Measurements from ENCODE around the gene RABGAP1L.
"Not testable (repeated sequence)": the region's sequence is repeated elsewhere in the genome, so short reads cannot be mapped to it uniquely, and the experiment has no call there.

The RABGAP1L gene

GRCh38 chr1:174224641-174225040, 65.3 kb downstream of the RABGAP1L start:
- peaks cover 2% of the 10 kb centered on the region for H3K36me3 ChIP-seq (ENCODE audit: control insufficient read depth, insufficient read depth, low read length)
- no peaks in the 10 kb centered on the region for H3K27me3 ChIP-seq (replicated peaks; ENCODE audit: control insufficient read depth, insufficient read depth, low read length)
- H3K4me3 ChIP-seq (replicated peaks; ENCODE audit: low read depth, low read length) = no peak overlapping the region
- DNase-seq (ENCODE audit: extremely low read depth, insufficient read length) = no peak
- TF ChIP-seq CTCF (IDR thresholded peaks at IDR 0.05; ENCODE audit: insufficient read depth, low read length, poor library complexity, severe bottlenecking) = no peak

GRCh38 chr1:174225499-174226204, 66.3 kb downstream of the RABGAP1L start:
- H3K27me3 ChIP-seq (replicated peaks; ENCODE audit: control insufficient read depth, insufficient read depth, low read length) = no peaks in the 10 kb centered on the region
- no peak for TF ChIP-seq CTCF (IDR thresholded peaks at IDR 0.05; ENCODE audit: insufficient read depth, low read length, poor library complexity, severe bottlenecking)
- peaks cover 3% of the 10 kb centered on the region for H3K36me3 ChIP-seq (ENCODE audit: control insufficient read depth, insufficient read depth, low read length)
- DNase-seq (ENCODE audit: extremely low read depth, insufficient read length) = no peak
- H3K4me3 ChIP-seq (replicated peaks; ENCODE audit: low read depth, low read length) = no peak overlapping the region

- Histone ChIP-seq H3K4me3 (replicated peaks; ENCODE audit: low read depth, low read length) (no peak overlapping the region), H3K27me3 (replicated peaks; ENCODE audit: control insufficient read depth, insufficient read depth, low read length) (no peaks in the 10 kb centered on the region), H3K36me3 (ENCODE audit: control insufficient read depth, insufficient read depth, low read length) (peaks cover 9% of the 10 kb centered on the region)
- no peak for DNase-seq (ENCODE audit: extremely low read depth, insufficient read length)
- no peak for TF ChIP-seq CTCF (IDR thresholded peaks at IDR 0.05; ENCODE audit: insufficient read depth, low read length, poor library complexity, severe bottlenecking)
These were observed 71.1 kb downstream of the RABGAP1L start for GRCh38 chr1:174230399-174230798.

- H3K27me3 ChIP-seq (replicated peaks; ENCODE audit: control insufficient read depth, insufficient read depth, low read length) = no peaks in the 10 kb centered on the region
- no peak for TF ChIP-seq CTCF (IDR thresholded peaks at IDR 0.05; ENCODE audit: insufficient read depth, low read length, poor library complexity, severe bottlenecking)
- no peak overlapping the region for H3K4me3 ChIP-seq (replicated peaks; ENCODE audit: low read depth, low read length)
- H3K36me3 ChIP-seq (ENCODE audit: control insufficient read depth, insufficient read depth, low read length) = peaks cover 9% of the 10 kb centered on the region
- no peak for DNase-seq (ENCODE audit: extremely low read depth, insufficient read length)
These were observed 73.4 kb downstream of the RABGAP1L start for GRCh38 chr1:174232761-174233160.

- not testable (repeated sequence) for DNase-seq (ENCODE audit: extremely low read depth, insufficient read length); H3K4me3 ChIP-seq (replicated peaks; ENCODE audit: low read depth, low read length); H3K27me3 ChIP-seq (replicated peaks; ENCODE audit: control insufficient read depth, insufficient read depth, low read length); H3K36me3 ChIP-seq (ENCODE audit: control insufficient read depth, insufficient read depth, low read length)
These were observed 79.7 kb downstream of the RABGAP1L start for GRCh38 chr1:174238845-174239501.

- DNase-seq (ENCODE audit: extremely low read depth, insufficient read length) = no peak
- peaks cover 7% of the 10 kb centered on the region for H3K36me3 ChIP-seq (ENCODE audit: control insufficient read depth, insufficient read depth, low read length)
- no peak overlapping the region for H3K4me3 ChIP-seq (replicated peaks; ENCODE audit: low read depth, low read length)
- no peaks in the 10 kb centered on the region for H3K27me3 ChIP-seq (replicated peaks; ENCODE audit: control insufficient read depth, insufficient read depth, low read length)
- TF ChIP-seq CTCF (IDR thresholded peaks at IDR 0.05; ENCODE audit: insufficient read depth, low read length, poor library complexity, severe bottlenecking) = no peak
These were observed 80.2 kb downstream of the RABGAP1L start for GRCh38 chr1:174239541-174239940.

All from GM06990 (cell line).